HepG2 (cell line): ENCODE results near the gene FIBP.
A peak's percentile ranks its signal among the peaks of the same experiment; 100 is the strongest.

ENCODE experiments used
- HCFC1 ChIP-seq: fragments of 150-350 bp; IDR thresholded peaks from 2 replicates; pipeline ENCODE4 v1.6.1; 2014; ENCODE audit warnings: low read depth, low read length
- NFE2L1 ChIP-seq: sonication (generic); formaldehyde crosslinking; IDR thresholded peaks from 2 replicates; pipeline ENCODE4 v1.4.0; 2020; ENCODE audit warnings: missing genetic modification reagents, mild to moderate bottlenecking, borderline replicate concordance
- SMARCE1 ChIP-seq: fragments of 450-650 bp; IDR thresholded peaks from 2 replicates; pipeline ENCODE4 v1.6.1; 2017; ENCODE audit warnings: borderline replicate concordance
- SMC3 ChIP-seq: IDR thresholded peaks from 2 replicates; pipeline ENCODE4 v1.6.1; 2011; ENCODE audit warnings: low read length, improper control_type of control experiment
- SP1 ChIP-seq, 2 experiments: fragments of 450-650 bp in 1 of 2; sonication (generic) in 1 of 2; formaldehyde crosslinking in 1 of 2; IDR thresholded peaks; 2 replicates each; pipeline versions ENCODE4 v1.4.0 to v1.6.1; 2016 to 2020; ENCODE audit warnings: missing genetic modification reagents in 1 of 2
- TBP ChIP-seq: sonication (generic); formaldehyde crosslinking; IDR thresholded peaks from 2 replicates; pipeline ENCODE4 v1.5.0; 2020; ENCODE audit warnings: missing genetic modification reagents
- ZFX ChIP-seq: sonication (generic); formaldehyde crosslinking; IDR thresholded peaks from 2 replicates; pipeline ENCODE4 v1.4.0; 2020; ENCODE audit warnings: mild to moderate bottlenecking, low read depth, missing genetic modification reagents, moderate library complexity
- ZNF251 ChIP-seq: sonication (generic); formaldehyde crosslinking; IDR thresholded peaks from 2 replicates; pipeline ENCODE4 v1.9.0; 2021; ENCODE audit warnings: mild to moderate bottlenecking, missing genetic modification reagents

GRCh38 chr11:65919141-65919572 is 30.9 kb upstream of the FIBP start, which contains the start of gene DRAP1:
- TF ChIP-seq SMC3 (no peak), TBP (no peak), SMARCE1 (no peak), ZFX (CRISPR knock-in tag) (peak; percentile 81), ZNF251 (CRISPR knock-in tag) (no peak), HCFC1 (peak; percentile 56), NFE2L1 (no peak), SP1 (IDR thresholded peaks at IDR 0.05) (no peak), SP1 (CRISPR knock-in tag; IDR thresholded peaks at IDR 0.05) (peak; percentile 99)
